Measurements from ENCODE around the gene F11.
"Not testable (repeated sequence)": the region's sequence is repeated elsewhere in the genome, so short reads cannot be mapped to it uniquely, and the experiment has no call there.

The F11 gene

DNA sequence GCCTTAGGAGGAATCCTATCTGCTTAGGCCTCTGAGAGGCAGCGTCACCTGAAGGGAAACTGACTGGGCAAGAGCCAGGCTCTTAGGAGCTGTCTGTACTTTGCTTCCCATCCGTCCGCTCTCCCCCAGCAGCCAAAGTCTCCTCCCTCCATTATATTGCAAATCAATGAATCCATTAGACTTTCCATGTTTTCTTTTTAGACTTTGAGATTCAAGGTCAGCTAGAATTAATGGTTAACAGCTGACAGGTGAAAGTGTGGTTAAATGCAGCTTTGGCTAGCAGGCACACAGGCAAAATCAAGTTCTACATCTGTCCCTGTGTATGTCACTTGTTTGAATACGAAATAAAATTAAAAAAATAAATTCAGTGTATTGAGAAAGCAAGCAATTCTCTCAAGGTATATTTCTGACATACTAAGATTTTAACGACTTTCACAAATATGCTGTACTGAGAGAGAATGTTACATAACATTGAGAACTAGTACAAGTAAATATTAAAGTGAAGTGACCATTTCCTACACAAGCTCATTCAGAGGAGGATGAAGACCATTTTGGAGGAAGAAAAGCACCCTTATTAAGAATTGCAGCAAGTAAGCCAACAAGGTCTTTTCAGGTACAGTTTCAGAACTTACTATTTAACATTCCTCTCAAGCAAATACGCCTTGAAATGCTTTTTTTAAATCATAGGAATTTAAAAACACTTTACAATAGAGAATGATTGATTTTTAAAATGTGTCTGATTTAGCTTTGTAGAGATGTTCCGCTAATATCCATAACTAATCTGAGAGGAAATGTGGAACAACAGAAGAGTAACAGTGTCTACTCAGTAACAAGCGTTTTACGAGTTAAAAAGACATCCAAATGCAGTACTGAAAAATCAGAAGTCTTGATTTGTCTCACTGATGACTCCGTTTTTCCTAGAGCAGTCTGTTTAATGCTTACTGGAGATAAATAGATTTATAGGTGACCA is at the start of gene F11:
TSS of gene F11 (plus strand) at position 507 of the 970 bp plus-strand sequence. CDS start 948 bp downstream, outside the sequence.
- DNase-seq (ENCODE audit: low read depth in 1 of 2, low spot score in 1 of 2), result no peak

DNA sequence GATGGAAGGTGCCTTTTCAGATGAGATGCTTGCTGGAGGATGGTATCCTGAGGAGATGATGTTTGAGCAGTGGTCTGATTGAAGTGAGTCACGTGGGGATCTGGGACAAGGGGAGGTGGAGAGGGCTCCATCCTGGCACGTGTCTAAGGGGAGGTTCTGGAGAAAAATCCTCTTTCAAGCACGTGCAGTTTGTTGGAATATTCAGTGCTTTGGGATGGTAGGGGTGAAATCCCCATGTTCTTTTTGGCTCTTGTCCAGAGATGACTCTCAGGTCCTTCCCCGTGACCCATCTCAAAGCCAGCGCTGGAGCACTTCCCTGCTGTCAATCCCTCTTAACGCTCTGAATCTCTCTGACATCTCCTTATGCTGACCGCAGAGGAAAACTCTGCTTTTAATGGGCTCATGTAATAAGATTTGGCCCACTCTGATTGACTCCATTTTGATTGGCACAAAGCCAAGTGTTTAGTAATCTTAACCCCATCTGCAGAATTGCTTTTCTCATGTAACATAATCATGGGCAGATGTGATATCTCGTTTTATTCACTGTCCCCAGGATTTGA is 49.4 kb upstream of the F11 start:
- DNase-seq (ENCODE audit: low read depth in 1 of 2, low spot score in 1 of 2), result no peak

DNA sequence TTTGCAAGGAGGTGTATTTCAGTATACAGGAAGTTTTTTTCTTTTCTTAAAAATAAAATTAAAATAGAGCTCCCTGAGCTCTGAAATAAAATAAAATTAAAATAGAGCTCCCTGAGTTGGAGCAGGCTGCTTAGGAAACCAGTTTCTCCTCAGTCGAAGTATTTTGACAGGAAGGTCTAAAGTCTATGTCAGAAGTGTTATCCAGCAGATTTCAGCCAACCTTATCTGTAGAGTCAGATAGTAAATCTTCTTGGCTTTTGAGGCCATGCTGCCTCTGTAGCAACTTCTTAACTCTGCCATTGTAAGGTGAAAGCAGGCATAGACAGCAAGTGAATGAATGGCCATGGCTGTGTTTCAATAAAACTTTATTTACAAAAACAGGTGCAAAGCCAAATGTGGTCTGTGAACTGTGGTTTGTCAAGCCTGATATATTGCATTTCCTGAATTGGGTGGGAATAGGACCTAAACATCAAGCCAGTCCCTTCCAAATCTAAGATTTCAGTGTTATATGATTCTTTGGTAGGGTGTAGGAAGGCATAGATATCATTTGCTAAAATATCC is 48.2 kb upstream of the F11 start:
- DNase-seq (ENCODE audit: low read depth in 1 of 2, low spot score in 1 of 2), result no peak

DNA sequence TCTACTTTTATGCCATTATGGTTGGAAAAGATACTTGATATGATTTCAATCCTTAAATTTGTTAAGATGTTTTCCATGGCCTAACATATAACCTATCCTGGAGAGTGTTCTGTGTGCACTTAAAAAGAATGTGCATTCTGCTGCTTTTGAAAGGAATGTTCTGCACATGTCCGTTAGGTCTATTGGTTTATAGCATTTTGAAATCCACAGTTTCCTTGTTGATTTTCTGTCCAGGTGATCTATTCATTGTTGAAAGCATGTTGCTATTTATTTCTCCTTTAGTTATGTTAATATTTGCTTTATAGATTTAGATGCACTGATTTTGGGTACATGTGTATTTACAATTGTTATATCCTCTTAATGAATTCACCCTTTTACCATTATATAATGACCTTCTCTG is 44.4 kb upstream of the F11 start:
- DNase-seq (ENCODE audit: low read depth in 1 of 2, low spot score in 1 of 2), result no peak

DNA sequence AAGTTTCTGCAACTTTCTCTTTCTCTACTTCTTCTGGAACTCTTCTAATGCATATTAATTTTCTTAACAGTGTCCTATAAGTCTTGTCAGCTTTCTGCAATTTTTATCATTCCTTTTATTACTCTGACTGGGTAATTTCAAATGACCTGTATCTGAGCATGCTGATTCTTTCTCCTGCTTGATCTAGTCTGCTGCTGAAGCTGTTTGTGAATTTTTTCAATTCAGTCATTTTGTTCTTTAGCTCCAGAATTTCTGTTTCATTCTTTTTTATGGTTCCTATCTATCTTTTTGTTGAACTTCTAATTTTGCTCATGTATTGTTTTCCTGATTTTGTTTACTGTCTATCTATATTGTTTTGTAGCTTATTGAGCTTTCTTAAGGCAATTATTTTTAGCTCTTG is 40.1 kb upstream of the F11 start:
- no peak for DNase-seq (ENCODE audit: low read depth in 1 of 2, low spot score in 1 of 2)

DNA sequence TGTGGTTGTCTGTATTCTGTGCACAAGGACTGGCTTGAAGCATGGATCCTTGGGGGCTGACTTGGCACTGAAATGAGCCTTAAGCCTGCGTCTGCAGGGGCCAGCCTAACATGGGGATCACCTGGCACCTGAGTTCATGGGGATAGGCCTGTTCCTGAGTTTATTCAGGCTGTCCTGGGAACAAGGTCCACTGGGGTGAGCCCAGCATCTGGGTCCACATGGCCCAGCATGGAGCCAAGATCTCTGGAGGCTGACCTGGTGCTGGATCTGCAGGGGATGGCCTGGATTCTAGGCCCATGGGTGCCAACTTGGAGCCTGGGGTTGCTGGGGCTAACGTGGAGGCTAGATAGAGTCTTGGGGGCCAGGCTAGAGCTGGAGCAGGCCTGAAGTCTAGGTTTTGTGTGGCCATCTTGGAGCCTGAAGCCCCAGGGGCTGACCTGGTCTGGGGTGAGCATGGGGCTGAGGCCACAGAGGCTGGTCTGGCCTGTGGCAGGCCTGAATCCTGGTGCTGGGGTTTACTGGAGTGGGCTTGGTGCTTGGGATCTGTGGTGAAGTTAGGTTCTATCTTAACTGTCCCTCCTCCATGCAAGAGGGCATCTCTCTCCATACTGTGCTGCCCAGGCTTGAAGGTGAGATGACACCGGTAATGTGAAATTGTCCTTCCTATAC is 39.3 kb upstream of the F11 start:
- no peak for DNase-seq (ENCODE audit: low read depth in 1 of 2, low spot score in 1 of 2)

DNA sequence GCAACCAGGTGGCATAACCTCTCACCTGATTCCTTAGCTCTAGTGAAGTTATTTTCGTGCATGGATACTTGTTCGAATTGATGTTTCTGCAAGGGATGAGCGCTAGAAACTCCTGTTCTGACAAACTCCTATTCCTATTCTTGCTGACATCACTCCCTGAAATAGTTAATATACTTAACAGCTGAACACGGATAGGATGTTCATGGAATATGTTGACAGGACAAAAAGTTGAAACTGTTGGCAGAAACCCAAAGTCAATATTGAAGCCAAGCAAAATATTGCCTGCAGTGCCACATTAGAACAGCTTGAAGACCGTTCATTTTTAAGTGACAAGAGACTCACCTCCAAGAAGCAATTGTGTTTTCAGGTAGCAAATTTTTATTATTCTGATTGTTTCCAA is 38.8 kb upstream of the F11 start, which contains the start of gene KLKB1:
TSS of gene KLKB1 (plus strand) at position 287 of the 400 bp plus-strand sequence. CDS start 689 bp downstream, outside the sequence.
- DNase-seq (ENCODE audit: low read depth in 1 of 2, low spot score in 1 of 2), result no peak

DNA sequence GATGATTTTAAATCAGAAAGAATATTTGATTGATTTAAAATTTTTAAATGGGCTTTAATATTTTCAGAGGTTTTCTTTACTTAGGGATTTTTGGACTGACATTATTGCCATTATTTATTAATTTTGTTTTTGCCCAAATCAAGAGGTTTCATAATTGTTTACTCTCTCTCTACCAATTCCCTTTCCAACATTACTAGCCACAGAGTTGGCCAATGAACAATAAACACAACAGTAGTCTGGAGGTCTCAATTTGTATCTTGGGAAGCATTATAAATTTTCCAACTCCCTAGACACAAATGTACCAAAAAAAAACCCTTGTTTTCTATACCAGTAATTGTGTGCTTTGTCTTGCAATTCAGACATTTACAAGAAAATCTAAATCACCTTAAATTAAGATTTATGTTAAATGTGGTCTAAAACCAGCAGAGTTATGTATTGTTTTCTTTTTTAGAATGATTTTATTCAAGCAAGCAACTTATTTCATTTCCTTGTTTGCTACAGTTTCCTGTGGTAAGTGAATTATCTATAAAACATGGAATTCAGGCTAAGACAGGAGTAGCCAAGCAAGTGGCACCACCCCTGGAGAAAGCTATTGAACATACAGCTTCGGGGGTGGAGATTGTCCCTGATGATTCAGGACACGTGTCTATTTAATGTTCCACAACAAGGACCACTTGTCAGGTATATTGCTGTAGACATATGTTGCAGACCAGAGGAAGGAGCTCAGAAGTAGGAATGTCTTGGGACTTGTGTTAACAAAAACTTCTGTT is 38.1 kb upstream of the F11 start:
- no peak for DNase-seq (ENCODE audit: low read depth in 1 of 2, low spot score in 1 of 2)

DNA sequence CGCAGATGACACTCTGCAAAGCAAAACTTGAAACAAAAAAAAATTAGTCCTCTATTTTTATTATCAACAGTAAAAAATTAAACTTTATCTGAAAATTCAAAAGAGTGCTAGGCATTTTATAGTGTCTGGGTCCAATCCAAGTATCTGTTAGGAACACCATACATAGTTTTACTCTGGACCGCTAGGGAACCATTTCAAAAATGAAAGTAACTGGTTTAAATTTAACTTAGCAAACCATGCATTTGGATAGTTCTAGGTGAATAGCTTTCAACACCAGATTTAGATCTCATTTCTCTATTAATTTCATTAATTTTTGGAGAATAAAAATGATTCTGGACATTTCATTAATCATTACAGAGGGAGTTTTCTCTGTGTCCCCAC is 37.5 kb upstream of the F11 start:
- no peak for DNase-seq (ENCODE audit: low read depth in 1 of 2, low spot score in 1 of 2)

DNA sequence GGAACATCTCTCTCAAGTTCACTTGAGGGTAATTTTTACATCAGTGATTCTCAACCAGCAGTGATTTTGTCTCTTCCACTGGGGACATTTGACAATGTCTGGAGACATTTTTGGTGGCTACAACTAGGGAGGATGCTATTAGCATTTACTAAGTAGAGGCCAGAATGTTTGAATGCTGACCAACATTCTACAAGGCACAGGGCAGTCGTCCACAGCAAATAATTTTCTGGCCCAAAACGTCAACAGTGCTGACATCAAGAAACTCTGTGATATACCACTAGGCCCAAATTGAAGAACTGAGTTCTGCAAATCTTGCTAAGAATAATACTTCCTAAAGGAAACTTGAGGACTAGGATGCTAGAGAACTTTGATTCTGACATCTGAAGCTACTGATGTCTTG is 31.6 kb upstream of the F11 start:
- DNase-seq (ENCODE audit: low read depth in 1 of 2, low spot score in 1 of 2), result no peak

DNA sequence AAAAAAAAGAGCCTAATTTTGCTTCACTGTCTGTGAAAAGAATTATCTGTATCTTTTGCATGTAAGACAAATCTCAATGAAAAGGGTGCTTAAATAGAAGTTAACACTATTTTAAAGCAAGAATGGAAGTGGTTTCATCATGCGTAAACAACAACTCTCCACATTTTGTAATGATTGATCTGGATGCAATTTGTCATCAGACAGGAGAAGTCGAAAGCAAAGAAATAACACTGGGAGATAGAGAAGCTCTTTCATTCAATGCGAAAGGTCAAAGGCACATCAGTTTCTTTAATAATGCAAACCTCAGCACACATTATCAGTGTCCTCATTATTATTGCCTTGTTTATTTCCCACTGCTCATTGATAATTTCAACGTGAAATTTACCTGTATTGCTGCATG is 29.9 kb upstream of the F11 start:
- no peak for DNase-seq (ENCODE audit: low read depth in 1 of 2, low spot score in 1 of 2)

DNA sequence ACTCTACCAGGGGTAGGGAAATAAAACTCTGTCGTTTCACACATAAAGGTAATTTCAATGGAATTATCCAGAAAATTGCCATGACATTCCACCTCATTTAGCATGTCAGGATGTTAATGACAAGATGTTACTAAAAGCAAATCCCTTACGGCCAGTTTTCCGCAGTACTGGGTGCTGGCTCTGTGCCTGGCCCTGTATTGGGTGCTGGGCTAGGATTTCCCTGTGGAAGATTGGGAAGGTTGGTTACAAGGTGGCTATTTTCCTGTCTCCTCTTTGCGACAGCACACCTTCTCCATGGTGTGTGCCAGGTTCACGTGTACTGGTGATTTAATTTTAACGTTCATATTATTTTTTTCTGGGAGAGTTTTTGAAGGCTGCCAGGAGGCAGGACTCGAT is 25.5 kb upstream of the F11 start:
- no peak for DNase-seq (ENCODE audit: low read depth in 1 of 2, low spot score in 1 of 2)

DNA sequence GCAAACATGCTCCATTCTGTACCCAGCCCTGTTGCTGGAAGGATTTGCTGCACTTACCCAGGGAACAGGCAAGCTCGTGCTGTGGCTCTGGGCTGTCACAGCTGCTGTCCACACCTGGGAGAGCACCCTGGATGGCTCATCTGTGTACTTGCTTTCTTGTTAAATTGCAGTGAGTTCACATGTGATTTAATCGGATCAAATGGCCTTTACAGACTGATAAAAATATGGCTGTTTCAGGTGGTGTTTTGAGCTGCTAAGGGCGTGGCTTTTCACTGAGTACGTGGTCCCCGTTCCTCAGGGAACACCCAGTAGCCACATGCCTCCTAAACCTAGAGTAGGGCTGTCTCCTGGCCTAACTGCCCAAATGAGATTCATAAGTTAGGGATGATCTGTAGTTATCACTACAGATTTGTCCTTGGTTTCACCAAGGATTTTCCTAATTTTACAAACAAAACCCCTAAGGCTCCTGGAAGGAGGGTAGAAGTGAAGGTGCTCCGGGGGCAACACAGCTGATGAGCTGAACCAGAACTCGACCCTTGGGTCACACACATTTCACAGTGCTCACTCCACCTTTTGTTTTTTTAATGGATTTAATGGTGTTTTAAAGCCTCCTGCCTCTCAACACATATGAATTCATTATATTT is 25.0 kb upstream of the F11 start:
- DNase-seq (ENCODE audit: low read depth in 1 of 2, low spot score in 1 of 2), result no peak

DNA sequence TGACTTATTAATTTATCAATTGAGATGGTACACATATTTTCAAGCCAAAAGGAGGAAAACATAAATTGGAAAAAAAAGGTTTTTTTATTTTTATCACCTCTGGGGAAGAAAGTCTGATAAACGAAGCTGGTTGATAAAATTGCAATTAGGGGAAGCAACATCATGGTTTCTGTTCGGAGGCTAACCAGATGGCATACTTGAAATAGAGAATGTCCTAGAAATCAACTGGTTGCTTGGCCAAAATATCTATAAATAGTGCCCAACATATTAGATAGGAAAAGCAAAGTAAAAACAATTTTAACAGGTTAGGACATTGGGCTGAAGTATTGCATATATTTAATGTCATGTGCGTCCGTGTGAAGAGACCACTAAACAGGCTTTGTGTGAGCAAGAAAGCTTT is 24.4 kb upstream of the F11 start:
- no peak for DNase-seq (ENCODE audit: low read depth in 1 of 2, low spot score in 1 of 2)

DNA sequence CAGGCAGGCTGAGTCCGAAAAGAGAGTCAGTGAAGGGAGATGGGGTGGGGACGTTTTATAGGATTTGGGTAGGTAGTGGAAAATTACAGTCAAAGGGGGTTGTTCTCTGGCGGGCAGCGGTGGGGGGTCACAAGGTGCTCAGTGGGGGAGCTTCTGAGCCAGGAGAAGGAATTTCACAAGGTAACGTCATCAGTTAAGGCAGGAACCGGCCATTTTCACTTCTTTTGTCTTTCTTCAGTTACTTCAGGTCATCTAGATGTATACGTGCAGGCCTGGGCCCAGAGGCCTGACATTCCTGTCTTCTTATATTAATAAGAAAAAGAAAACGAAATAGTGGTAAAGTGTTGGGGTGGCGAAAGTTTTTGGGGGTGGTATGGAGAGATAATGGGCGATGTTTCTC is 24.0 kb upstream of the F11 start:
- not testable (repeated sequence) for DNase-seq (ENCODE audit: low read depth in 1 of 2, low spot score in 1 of 2)

DNA sequence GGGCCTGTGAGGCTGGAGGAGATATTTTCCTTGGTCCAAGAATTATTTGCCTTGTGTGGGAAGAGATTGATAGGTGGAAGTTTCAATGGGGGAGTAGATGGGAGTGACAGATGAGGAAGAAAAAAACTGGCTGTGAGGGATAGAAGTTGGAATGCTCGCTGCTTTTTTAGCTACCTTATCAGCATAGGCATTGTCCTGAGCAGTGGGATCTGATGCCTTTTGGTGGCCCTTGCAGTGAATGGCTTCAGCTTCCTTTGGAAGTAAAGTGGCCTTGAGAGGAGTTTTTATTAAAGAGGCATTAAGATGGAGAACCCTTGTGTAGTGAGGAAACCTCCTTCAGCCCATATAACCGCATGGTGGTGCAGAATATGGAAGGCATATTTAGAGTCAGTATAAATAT is 22.7 kb upstream of the F11 start:
- DNase-seq (ENCODE audit: low read depth in 1 of 2, low spot score in 1 of 2), result no peak

DNA sequence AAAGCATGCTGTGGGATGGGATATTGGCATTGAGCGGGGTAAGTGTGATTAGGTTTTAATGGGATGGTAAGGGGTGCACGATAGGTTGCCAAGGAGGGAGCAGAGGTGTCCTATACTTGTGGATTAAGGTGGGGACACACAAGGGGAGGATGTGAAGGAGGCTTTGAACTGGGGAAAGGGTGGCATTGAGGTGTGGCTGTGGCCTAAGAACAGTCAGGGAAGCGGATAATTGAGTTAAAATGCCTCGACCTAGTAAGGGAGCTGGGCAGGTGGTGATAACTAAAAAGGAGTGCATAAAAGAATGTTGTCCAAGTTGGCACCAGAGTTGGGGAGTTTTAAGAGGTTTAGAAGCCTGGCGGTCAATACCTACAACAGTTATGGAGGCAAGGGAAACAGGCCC is 21.2 kb upstream of the F11 start:
- DNase-seq (ENCODE audit: low read depth in 1 of 2, low spot score in 1 of 2), result no peak

DNA sequence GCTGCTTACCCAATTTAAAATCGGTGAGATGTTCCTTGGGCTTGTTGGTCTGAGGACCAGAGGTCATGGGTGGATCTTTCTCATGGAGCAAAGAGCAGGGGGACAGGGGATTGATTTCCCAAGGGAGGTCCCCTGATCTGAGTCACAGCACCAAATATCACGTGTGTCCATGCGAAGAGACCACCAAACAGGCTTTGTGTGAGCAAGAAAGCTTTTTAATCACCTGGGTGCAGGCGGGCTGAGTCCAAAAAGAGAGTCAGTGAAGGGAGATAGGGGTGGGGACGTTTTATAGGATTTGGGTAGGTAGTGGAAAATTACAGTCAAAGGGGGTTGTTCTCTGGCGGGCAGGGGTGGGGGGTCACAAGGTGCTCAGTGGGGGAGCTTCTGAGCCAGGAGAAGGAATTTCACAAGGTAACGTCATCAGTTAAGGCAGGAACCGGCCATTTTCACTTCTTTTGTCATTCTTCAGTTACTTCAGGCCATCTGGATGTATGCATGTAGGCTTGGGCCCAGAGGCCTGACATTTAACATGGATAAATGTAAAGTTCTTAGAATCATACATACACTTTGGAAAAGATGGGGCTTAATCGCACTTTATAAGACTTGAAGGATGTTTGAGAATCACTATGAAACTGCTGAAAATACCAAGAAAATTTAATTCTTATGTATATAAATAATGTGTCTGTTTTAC is 18.8 kb upstream of the F11 start:
- not testable (repeated sequence) for DNase-seq (ENCODE audit: low read depth in 1 of 2, low spot score in 1 of 2)

DNA sequence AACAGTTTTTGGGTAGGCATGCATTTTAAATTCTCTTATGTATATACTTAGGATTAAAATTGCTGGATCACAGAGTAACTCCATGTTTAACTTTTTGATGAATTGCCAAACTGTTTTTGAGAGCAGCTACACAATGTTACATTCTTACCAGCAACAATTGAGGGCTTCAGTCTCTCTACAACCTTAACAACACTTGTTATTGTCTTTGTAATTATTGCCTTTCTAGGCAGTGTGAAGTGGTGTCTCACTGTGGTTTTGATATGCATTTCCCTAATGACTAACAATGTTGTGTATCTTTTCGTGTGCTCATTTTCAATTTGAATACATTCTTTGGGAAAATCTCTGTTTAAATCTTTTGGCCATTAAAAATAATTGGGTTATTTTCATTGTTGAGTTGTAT is 17.3 kb upstream of the F11 start:
- DNase-seq (ENCODE audit: low read depth in 1 of 2, low spot score in 1 of 2), result no peak
